ENCODE data around the gene CLIC3. TPM values are rescaled to one million over a fixed set of nuclear protein-coding genes. Genes with fewer than 3 reads are reported as not detected.

CLIC3 gene
- total and polyA plus RNA-seq, 5 donors from 2014 or later, result 0.38 to 4.5 (median 2.2) TPM

DNA sequence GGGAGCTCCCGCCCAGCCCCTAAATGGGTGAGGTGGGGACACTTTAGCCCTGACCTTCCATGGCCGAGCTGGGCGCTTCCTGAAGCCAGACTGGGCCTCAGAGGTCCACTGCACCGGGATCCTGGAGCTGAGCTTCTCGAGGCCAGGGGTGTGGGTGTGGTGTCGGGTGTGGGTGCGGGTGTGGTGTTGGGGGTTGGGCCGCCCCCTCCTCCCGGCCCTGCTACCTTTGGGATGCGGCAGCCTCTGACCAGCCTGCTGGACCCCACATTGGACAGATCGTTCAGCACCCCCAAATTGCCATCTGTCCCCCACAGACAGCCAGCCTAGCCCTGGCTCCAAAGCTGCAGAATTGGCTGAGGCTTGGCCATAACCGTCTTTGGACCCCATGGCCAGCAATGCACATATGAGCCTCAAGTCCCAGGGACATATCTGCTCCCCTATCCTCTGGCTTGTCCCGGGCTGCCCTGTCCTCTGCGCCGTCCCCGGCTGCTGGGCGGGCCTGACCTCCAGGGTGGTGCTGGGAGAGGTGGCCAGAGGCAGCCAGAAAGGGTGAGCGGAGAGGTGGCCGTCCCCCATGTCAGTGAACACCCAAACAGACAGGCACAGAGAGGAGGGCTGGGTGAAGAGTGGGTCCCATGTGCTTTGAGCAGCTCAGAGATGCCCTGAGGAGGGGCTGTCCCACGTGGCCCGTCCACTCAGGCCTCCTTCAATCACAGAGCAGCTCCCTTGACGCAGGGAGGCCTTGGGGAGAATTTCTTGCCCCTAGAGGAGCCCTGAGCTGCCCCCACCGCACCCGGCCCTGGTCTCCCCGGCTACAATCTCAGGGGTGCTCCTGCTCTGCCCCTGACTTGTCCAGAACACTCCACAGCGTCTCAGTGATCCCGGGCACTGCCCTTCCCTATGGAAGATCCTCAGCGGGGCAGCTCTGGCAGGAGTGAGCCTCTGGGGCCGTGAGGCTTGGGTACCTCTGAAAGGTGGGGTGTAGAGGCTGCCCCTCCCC, 22.4 kb downstream of the CLIC3 start:
- no peaks in the 10 kb centered on the region for H3K9me3 ChIP-seq (ENCODE audit: control insufficient read depth in 2 of 2, low read length in 2 of 2)
- H3K36me3 ChIP-seq (ENCODE audit: control insufficient read depth, insufficient read depth, low read length), result no peaks in the 10 kb centered on the region
- H3K27me3 ChIP-seq (ENCODE audit: control insufficient read depth, insufficient read depth, low read length), result no peaks in the 10 kb centered on the region
- Mint-ChIP-seq H3K36me3 (no peaks in the 10 kb centered on the region), H3K27me3 (peaks cover 5% of the 10 kb centered on the region), H3K4me3 (no peak overlapping the region), H3K4me1 (peaks cover 0 to 23% (median 5%) of the 10 kb centered on the region in 4 donors), H3K9me3 (no peaks in the 10 kb centered on the region), H3K27ac (no peak overlapping the region)
- ATAC-seq (ENCODE audit: low read depth in 2 of 2) (no peak), DNase-seq (no peak)
- H3K4me3 ChIP-seq (ENCODE audit: low read depth, low read length), result no peak overlapping the region
- H3K4me1 ChIP-seq (ENCODE audit: control insufficient read depth, insufficient read depth, low read length, poor library complexity, severe bottlenecking), result peaks cover 28% of the 10 kb centered on the region
- H3K27ac ChIP-seq (ENCODE audit: insufficient read depth, low read length, poor library complexity, severe bottlenecking), result no peak overlapping the region

DNA sequence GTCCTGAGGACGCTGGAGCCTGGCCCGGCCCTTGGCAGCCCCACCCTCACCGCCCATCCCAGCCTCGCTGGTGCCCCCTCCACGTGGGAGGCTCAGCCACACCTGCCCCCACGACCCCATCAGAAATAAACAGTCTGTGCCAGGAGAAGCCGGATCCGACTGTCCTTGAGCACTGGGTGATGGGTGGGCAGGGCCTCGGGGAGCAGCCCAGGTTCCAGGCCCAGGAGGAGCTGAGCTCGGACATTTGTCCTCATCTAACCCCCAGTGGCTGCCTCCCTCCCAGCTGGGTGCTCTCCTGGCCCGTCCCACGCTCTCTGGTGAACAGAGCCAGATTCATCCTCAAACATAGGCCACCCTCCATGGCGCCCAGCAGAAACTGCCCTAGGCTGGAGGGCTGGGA, 23.6 kb downstream of the CLIC3 start:
- Histone ChIP-seq H3K4me3 (ENCODE audit: low read depth, low read length) (no peak overlapping the region), H3K9me3 (ENCODE audit: control insufficient read depth in 2 of 2, low read length in 2 of 2) (no peaks in the 10 kb centered on the region), H3K4me1 (ENCODE audit: control insufficient read depth, insufficient read depth, low read length, poor library complexity, severe bottlenecking) (peaks cover 26% of the 10 kb centered on the region), H3K27me3 (ENCODE audit: control insufficient read depth, insufficient read depth, low read length) (no peaks in the 10 kb centered on the region), H3K27ac (ENCODE audit: insufficient read depth, low read length, poor library complexity, severe bottlenecking) (no peak overlapping the region), H3K36me3 (ENCODE audit: control insufficient read depth, insufficient read depth, low read length) (no peaks in the 10 kb centered on the region)
- H3K4me3 Mint-ChIP-seq, result no peak overlapping the region
- no peak for ATAC-seq (ENCODE audit: low read depth in 2 of 2)
- H3K9me3 Mint-ChIP-seq, result no peaks in the 10 kb centered on the region
- peaks cover 5% of the 10 kb centered on the region for H3K27me3 Mint-ChIP-seq
- H3K27ac Mint-ChIP-seq, result no peak overlapping the region
- no peaks in the 10 kb centered on the region for H3K36me3 Mint-ChIP-seq
- no peak for DNase-seq
- H3K4me1 Mint-ChIP-seq, result peaks cover 0 to 23% (median 5%) of the 10 kb centered on the region in 4 donors

DNA sequence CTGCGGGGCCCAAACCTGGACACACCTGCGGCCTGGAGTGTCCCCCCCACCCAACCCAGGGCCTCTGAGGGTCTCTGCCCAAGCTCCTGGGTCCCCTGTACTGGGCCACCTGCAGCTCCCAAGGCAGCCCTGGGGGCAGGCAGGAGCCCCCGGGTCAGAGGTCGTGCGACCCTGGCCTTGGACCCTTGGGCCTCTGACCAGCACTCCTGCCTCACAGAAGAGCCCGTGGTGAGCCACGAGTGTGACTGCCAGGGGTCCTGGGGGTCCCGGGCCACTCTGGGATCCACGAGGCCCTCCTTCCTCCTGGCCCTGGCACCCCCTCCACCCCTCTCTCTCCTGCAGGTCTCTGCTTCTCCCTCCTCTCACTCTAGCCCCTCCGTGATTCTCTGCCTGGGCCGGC, 24.0 kb downstream of the CLIC3 start:
- H3K9me3 ChIP-seq (ENCODE audit: control insufficient read depth in 2 of 2, low read length in 2 of 2), result no peaks in the 10 kb centered on the region
- no peak overlapping the region for H3K27ac ChIP-seq (ENCODE audit: insufficient read depth, low read length, poor library complexity, severe bottlenecking)
- Mint-ChIP-seq H3K27me3 (peaks cover 5% of the 10 kb centered on the region), H3K36me3 (no peaks in the 10 kb centered on the region), H3K4me1 (peaks cover 0 to 23% (median 5%) of the 10 kb centered on the region in 4 donors), H3K27ac (no peak overlapping the region), H3K9me3 (no peaks in the 10 kb centered on the region), H3K4me3 (no peak overlapping the region)
- ATAC-seq (ENCODE audit: low read depth in 2 of 2) (no peak), DNase-seq (no peak)
- no peaks in the 10 kb centered on the region for H3K27me3 ChIP-seq (ENCODE audit: control insufficient read depth, insufficient read depth, low read length)
- no peaks in the 10 kb centered on the region for H3K36me3 ChIP-seq (ENCODE audit: control insufficient read depth, insufficient read depth, low read length)
- H3K4me1 ChIP-seq (ENCODE audit: control insufficient read depth, insufficient read depth, low read length, poor library complexity, severe bottlenecking), result peaks cover 21% of the 10 kb centered on the region
- no peak overlapping the region for H3K4me3 ChIP-seq (ENCODE audit: low read depth, low read length)

DNA sequence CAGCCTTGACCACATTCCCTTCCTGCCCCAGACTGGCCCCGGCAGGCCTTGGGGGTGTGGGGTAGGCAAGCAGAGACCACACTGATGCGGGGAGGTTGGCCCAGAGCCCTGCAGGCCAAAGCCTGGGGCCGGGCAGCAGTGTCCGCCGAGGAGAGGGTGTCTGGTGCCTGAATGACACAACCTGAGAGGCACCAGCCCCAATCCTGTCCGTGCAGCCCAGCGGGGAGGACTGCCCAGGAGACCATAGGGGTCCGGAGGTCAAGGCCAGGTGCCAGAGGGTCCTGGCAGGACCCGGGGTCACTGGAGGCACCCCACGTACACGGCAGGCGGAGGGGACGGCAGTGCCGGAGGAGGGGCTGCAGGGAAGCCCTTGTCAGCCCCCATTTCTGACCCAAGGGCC, 24.6 kb downstream of the CLIC3 start:
- Histone ChIP-seq H3K9me3 (ENCODE audit: control insufficient read depth in 2 of 2, low read length in 2 of 2) (no peaks in the 10 kb centered on the region), H3K4me3 (ENCODE audit: low read depth, low read length) (no peak overlapping the region), H3K27ac (ENCODE audit: insufficient read depth, low read length, poor library complexity, severe bottlenecking) (no peak overlapping the region), H3K27me3 (ENCODE audit: control insufficient read depth, insufficient read depth, low read length) (no peaks in the 10 kb centered on the region), H3K4me1 (ENCODE audit: control insufficient read depth, insufficient read depth, low read length, poor library complexity, severe bottlenecking) (peaks cover 21% of the 10 kb centered on the region), H3K36me3 (ENCODE audit: control insufficient read depth, insufficient read depth, low read length) (no peaks in the 10 kb centered on the region)
- H3K27ac Mint-ChIP-seq, result no peak overlapping the region
- H3K36me3 Mint-ChIP-seq, result no peaks in the 10 kb centered on the region
- peaks cover 0 to 25% (median 5%) of the 10 kb centered on the region in 4 donors for H3K4me1 Mint-ChIP-seq
- DNase-seq (no peak), ATAC-seq (ENCODE audit: low read depth in 2 of 2) (no peak)
- H3K9me3 Mint-ChIP-seq, result no peaks in the 10 kb centered on the region
- H3K27me3 Mint-ChIP-seq, result peaks cover 5% of the 10 kb centered on the region
- H3K4me3 Mint-ChIP-seq, result no peak overlapping the region

DNA sequence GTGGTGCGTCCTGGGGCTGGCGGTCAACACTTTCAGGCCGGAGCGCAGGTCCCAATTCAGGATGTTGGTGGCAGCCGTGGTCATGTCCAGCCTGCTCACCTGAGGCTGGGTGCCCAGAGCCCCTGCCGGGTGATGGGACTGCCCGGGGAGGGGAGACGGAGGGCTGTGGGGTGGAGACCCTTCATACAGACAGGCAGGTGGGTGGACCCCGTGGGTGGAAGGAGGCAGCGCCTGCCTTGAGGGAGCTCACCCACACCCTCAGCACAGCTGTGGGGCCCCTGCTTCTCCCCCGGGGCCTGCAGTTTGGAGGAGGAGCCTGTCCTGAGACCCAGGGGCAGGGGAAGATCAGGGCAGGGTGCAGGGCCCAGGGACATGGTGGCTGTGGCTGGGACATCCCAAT, 26.0 kb downstream of the CLIC3 start:
- Histone ChIP-seq H3K27me3 (ENCODE audit: control insufficient read depth, insufficient read depth, low read length) (no peaks in the 10 kb centered on the region), H3K27ac (ENCODE audit: insufficient read depth, low read length, poor library complexity, severe bottlenecking) (no peak overlapping the region), H3K4me1 (ENCODE audit: control insufficient read depth, insufficient read depth, low read length, poor library complexity, severe bottlenecking) (peaks cover 24% of the 10 kb centered on the region), H3K36me3 (ENCODE audit: control insufficient read depth, insufficient read depth, low read length) (no peaks in the 10 kb centered on the region), H3K9me3 (ENCODE audit: control insufficient read depth in 2 of 2, low read length in 2 of 2) (no peaks in the 10 kb centered on the region), H3K4me3 (ENCODE audit: low read depth, low read length) (no peak overlapping the region)
- H3K4me1 Mint-ChIP-seq, result peaks cover 0 to 26% (median 13%) of the 10 kb centered on the region in 4 donors
- H3K4me3 Mint-ChIP-seq, result no peak overlapping the region
- no peaks in the 10 kb centered on the region for H3K36me3 Mint-ChIP-seq
- H3K9me3 Mint-ChIP-seq, result no peaks in the 10 kb centered on the region
- no peak overlapping the region for H3K27ac Mint-ChIP-seq
- ATAC-seq (ENCODE audit: low read depth in 2 of 2) (no peak), DNase-seq (no peak)
- H3K27me3 Mint-ChIP-seq, result peaks cover 3% of the 10 kb centered on the region

DNA sequence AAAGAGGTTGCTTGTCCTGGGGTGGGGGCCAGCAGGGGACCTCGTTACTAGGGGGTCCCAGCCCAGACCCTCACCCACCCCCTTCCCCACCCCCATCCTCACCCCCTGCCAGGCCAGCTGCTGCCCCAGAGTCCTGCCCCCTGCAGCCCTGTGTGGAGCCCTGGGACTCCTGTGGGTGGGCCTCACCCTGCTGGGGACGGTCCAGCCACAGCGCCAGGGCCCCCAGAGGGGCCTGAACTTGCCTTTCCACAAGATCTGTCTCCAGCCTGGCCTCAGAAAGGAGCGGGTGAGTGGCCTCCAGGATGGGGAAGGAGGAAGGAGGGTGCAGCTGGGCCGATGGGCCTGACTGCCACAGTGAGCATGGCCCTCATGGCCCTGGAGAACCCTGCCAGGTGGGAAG, 26.6 kb downstream of the CLIC3 start:
- Histone ChIP-seq H3K9me3 (ENCODE audit: control insufficient read depth in 2 of 2, low read length in 2 of 2) (no peaks in the 10 kb centered on the region), H3K36me3 (ENCODE audit: control insufficient read depth, insufficient read depth, low read length) (no peaks in the 10 kb centered on the region), H3K27ac (ENCODE audit: insufficient read depth, low read length, poor library complexity, severe bottlenecking) (no peak overlapping the region), H3K27me3 (ENCODE audit: control insufficient read depth, insufficient read depth, low read length) (no peaks in the 10 kb centered on the region), H3K4me1 (ENCODE audit: control insufficient read depth, insufficient read depth, low read length, poor library complexity, severe bottlenecking) (peaks cover 24% of the 10 kb centered on the region), H3K4me3 (ENCODE audit: low read depth, low read length) (no peak overlapping the region)
- DNase-seq (no peak), ATAC-seq (ENCODE audit: low read depth in 2 of 2) (no peak)
- peaks cover 0 to 24% (median 10%) of the 10 kb centered on the region in 4 donors for H3K4me1 Mint-ChIP-seq
- no peak overlapping the region for H3K4me3 Mint-ChIP-seq
- H3K36me3 Mint-ChIP-seq, result no peaks in the 10 kb centered on the region
- no peaks in the 10 kb centered on the region for H3K27me3 Mint-ChIP-seq
- no peak overlapping the region for H3K27ac Mint-ChIP-seq
- no peaks in the 10 kb centered on the region for H3K9me3 Mint-ChIP-seq

DNA sequence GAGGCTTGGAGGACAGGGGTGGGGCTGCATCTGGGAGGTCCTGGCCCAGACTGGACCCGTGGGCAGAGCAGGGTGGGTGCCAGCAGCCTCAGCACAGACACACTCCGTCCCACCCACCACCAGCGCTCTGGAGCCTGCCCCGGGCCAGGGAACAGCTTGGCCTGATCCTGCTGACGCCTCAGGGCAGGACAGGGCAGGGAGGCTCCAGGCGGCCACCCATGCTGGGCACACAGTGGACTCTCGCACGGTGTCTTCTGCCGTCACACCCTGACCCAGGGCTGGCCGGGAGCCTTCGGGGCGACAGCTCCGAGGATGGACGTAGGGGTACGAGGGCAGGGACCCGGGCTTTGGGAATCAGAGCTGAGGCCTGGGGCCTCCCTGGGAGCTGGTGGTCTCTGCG, 27.2 kb downstream of the CLIC3 start:
- ATAC-seq (ENCODE audit: low read depth in 2 of 2) (no peak), DNase-seq (no peak)
- Histone ChIP-seq H3K36me3 (ENCODE audit: control insufficient read depth, insufficient read depth, low read length) (no peaks in the 10 kb centered on the region), H3K4me1 (ENCODE audit: control insufficient read depth, insufficient read depth, low read length, poor library complexity, severe bottlenecking) (peaks cover 24% of the 10 kb centered on the region), H3K9me3 (ENCODE audit: control insufficient read depth in 2 of 2, low read length in 2 of 2) (no peaks in the 10 kb centered on the region), H3K27me3 (ENCODE audit: control insufficient read depth, insufficient read depth, low read length) (no peaks in the 10 kb centered on the region), H3K27ac (ENCODE audit: insufficient read depth, low read length, poor library complexity, severe bottlenecking) (no peak overlapping the region), H3K4me3 (ENCODE audit: low read depth, low read length) (no peak overlapping the region)
- H3K4me3 Mint-ChIP-seq, result no peak overlapping the region
- H3K27ac Mint-ChIP-seq, result no peak overlapping the region
- H3K9me3 Mint-ChIP-seq, result no peaks in the 10 kb centered on the region
- H3K36me3 Mint-ChIP-seq, result no peaks in the 10 kb centered on the region
- H3K27me3 Mint-ChIP-seq, result no peaks in the 10 kb centered on the region
- H3K4me1 Mint-ChIP-seq, result peaks cover 0 to 26% (median 8%) of the 10 kb centered on the region in 4 donors

Measured in CD4-positive, CD25-positive, alpha-beta regulatory T cell (primary cell).